ENCODE data around the gene STK24. TPM values are rescaled to one million over a fixed set of nuclear protein-coding genes. Genes with fewer than 3 reads are reported as not detected.

STK24 gene
- polyA plus RNA-seq, 3 donors: 30.4 to 65.9 (median 52.7) TPM

GRCh38 chr13:98398581-98398980, 178.3 kb downstream of the STK24 start:
- 86 to 92% (median 88%) methylated on average over 5 of the region's 5 CpGs for WGBS, 3 donors
- H3K27ac ChIP-seq (ENCODE audit: low read depth, low read length): no peak overlapping the region

DNA sequence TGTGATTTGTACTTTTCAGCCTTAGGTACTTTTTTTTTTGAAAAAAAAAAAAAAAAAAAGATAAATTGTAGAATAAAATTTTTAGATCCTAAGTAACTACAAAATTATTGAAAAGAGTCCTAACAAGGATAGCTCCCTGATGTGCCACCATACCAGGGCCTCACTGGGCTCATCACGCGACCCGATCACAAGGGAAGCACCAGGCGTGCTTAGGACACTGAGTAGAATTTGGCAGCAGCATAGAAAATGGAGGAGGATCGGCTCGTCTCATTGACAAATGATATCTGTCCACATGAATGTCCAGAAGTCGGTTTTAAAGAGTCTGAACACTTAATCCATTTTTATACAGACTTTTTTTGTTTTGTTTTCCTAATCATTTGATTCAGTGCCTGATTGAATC, 179.0 kb downstream of the STK24 start:
- 87 to 90% (median 89%) methylated on average over 7 of the region's 7 CpGs for WGBS, 3 donors
- H3K27ac ChIP-seq (ENCODE audit: low read depth, low read length): no peak overlapping the region

DNA sequence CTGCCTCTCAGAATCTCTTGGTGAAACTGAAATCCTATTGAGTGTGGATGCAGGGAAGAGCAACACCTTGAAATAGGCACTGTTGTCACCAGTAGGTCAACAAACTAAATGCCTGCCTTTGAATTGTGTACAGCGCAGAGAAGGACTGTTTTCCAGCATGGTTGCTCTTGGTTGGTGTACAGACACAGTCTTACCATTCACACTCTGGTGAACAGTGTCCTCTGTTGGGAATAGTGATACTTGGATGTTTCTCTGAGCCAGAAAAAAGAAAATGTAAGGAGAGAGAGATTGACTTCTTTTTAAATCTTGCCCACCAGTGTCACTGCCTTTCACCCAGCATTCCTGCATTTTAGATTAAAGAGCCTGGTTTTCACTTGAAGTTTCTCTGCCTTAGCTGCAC, 179.7 kb downstream of the STK24 start:
- H3K27ac ChIP-seq (ENCODE audit: low read depth, low read length): no peak overlapping the region
- WGBS, 3 donors: 89 to 95% (median 90%) methylated on average over 1 of the region's 1 CpG

GRCh38 chr13:98396071-98396710, 180.7 kb downstream of the STK24 start:
- H3K27ac ChIP-seq (ENCODE audit: low read depth, low read length): no peak overlapping the region
- WGBS, 3 donors: 84 to 93% (median 91%) methylated on average over 16 of the region's 16 CpGs

Other genes with a start within 250 kb of the STK24 start
- gene SLC15A1, start 175.6 kb upstream of the STK24 start, polyA plus RNA-seq: 1 to 10 TPM in 1 of 3 donors, under 1 TPM in 1, not detected in 1; 0.09 to 1.8 TPM

All from adipose tissue (tissue), 3 donors.